Activated CD8-positive, alpha-beta T cell treated with anti-CD3 and anti-CD28 coated beads for 36 hours (primary cell): ENCODE data around the gene TNFAIP8L3. TPM values are rescaled to one million over a fixed set of nuclear protein-coding genes. Genes with fewer than 3 reads are reported as not detected.

Experiments
- ATAC-seq: fragments of 200-7000 bp; cut with Tn5 transposase; one replicate; pipeline ENCODE4 v1.10.0; 2021; ENCODE audit warnings: mild to moderate bottlenecking, moderate library complexity
- CTCF ChIA-PET: fragments of 350-600 bp; sonication (Branson Sonifier 250); formaldehyde crosslinking; loops from one replicate; lab custom pipeline; 2021; ENCODE audit warnings: antibody characterized with exemption; lab: Charles Lee
- POLR2A ChIA-PET: fragments of 350-600 bp; sonication (Branson Sonifier 250); formaldehyde crosslinking; loops from one replicate; lab custom pipeline; 2021; ENCODE audit warnings: antibody characterized with exemption; lab: Charles Lee
- DNase-seq: peaks from one replicate; pipeline ENCODE4 v3.0.0-alpha.2; 2020
- H3K27ac Mint-ChIP-seq: one replicate; pipeline ENCODE4 v1.8.0; 2021; ENCODE audit warnings: mild to moderate bottlenecking, mixed read lengths
- H3K27me3 Mint-ChIP-seq: one replicate; pipeline ENCODE4 v1.8.0; 2021; ENCODE audit warnings: mixed read lengths
- H3K36me3 Mint-ChIP-seq: one replicate; pipeline ENCODE4 v1.8.0; 2021; ENCODE audit warnings: low read depth, mixed read lengths
- H3K4me1 Mint-ChIP-seq: one replicate; pipeline ENCODE4 v1.8.0; 2021; ENCODE audit warnings: low read depth, mixed read lengths
- H3K4me3 Mint-ChIP-seq: one replicate; pipeline ENCODE4 v1.8.0; 2021; ENCODE audit warnings: mild to moderate bottlenecking, moderate library complexity, mixed read lengths
- H3K9me3 Mint-ChIP-seq: one replicate; pipeline ENCODE4 v1.8.0; 2021; ENCODE audit warnings: mixed read lengths
- intact Hi-C: fragments of 100-400 bp; cut with micrococcal nuclease; formaldehyde crosslinking; loops from one replicate; pipeline ENCODE4 v1.10.0; 2022
- total RNA-seq, 2 experiments: library from RNA; stranded (reverse); gene quantifications; one replicate each; pipeline ENCODE4 v1.2.3, GENCODE V29; 2021
- TF ChIP-seq, protein P1 (sequence below): fragments of 200-600 bp; IDR thresholded peaks from one replicate; pipeline ENCODE4 v1.8.0; 2022; ENCODE audit warnings: antibody characterized with exemption, mild to moderate bottlenecking

The TNFAIP8L3 gene
- total RNA-seq, 2 experiments from 2014 or later: 0.14 TPM; not detected in 1

DNA sequence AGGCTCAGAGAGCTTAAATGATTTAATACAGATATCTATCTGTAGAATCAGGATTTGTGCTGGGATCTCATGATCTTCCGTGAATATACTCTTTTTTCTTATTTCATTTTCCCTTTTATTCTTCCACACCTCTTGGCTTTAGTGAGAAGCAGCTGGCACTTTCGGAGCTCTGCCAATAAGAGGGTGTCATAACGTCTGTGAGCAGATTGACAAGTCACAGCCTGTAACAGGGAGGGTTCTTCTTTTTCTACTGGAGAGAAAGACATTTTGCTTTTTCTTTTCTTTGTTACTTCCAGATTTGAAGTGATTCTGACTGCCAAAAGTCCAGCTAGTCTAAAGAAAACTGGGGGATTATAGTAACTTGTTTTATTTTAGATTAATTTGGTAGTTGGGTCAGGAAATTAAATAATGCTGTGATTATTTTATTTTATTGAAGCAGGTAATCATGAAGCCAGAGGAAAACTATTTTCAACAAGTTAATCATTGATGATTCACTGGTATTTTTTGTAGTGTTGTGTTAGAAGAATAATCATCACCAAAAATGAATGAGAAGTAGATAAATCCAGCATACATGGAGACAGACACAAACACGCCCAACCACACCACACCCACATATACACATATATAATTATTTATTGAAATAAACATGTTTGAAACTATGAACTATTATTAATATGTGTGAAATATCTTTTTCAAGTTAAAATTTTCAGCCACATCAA lies 69.8 kb downstream of the TNFAIP8L3 start:
- ChIA-PET POLR2A (no interaction called here), CTCF (no interaction called here)
- TF ChIP-seq, protein P1, sequence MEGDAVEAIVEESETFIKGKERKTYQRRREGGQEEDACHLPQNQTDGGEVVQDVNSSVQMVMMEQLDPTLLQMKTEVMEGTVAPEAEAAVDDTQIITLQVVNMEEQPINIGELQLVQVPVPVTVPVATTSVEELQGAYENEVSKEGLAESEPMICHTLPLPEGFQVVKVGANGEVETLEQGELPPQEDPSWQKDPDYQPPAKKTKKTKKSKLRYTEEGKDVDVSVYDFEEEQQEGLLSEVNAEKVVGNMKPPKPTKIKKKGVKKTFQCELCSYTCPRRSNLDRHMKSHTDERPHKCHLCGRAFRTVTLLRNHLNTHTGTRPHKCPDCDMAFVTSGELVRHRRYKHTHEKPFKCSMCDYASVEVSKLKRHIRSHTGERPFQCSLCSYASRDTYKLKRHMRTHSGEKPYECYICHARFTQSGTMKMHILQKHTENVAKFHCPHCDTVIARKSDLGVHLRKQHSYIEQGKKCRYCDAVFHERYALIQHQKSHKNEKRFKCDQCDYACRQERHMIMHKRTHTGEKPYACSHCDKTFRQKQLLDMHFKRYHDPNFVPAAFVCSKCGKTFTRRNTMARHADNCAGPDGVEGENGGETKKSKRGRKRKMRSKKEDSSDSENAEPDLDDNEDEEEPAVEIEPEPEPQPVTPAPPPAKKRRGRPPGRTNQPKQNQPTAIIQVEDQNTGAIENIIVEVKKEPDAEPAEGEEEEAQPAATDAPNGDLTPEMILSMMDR: no peak
- DNase-seq (no peak), ATAC-seq (no peak)
- H3K9me3 Mint-ChIP-seq: peaks cover under 1% of the 10 kb centered on the region
- H3K27ac Mint-ChIP-seq: no peak overlapping the region
- peaks cover 3% of the 10 kb centered on the region for H3K36me3 Mint-ChIP-seq
- intact Hi-C loops: no loop called here
- no peaks in the 10 kb centered on the region for H3K27me3 Mint-ChIP-seq
- H3K4me3 Mint-ChIP-seq: no peak overlapping the region
- H3K4me1 Mint-ChIP-seq: no peaks in the 10 kb centered on the region

DNA sequence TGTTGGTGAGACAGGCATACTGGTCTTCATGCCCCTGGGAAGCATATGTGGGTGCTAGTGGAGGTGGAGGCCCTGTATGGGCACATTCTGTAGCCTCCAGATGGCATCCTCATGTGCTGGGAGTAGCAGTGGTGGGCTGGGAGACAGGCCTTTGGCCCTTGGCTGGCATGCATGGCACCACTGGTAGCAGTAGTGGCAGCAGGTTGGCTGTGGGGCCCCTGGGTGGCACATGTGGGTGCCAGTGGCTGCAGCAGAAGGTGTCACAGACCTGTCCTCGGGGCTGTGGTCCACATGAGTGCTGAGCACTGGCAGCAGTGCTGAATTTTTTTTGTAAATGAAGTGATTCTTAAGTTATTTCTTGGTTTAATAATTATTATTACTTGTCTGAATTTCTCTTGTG lies 71.2 kb downstream of the TNFAIP8L3 start:
- Mint-ChIP-seq H3K27ac (no peak overlapping the region), H3K36me3 (peaks cover 4% of the 10 kb centered on the region), H3K9me3 (peaks cover 3% of the 10 kb centered on the region), H3K4me1 (no peaks in the 10 kb centered on the region), H3K4me3 (no peak overlapping the region), H3K27me3 (no peaks in the 10 kb centered on the region)
- intact Hi-C loops: no loop called here
- no peak for DNase-seq
- no peak for ATAC-seq
- ChIA-PET CTCF (no interaction called here), POLR2A (no interaction called here)
- TF ChIP-seq, protein P1: no peak

DNA sequence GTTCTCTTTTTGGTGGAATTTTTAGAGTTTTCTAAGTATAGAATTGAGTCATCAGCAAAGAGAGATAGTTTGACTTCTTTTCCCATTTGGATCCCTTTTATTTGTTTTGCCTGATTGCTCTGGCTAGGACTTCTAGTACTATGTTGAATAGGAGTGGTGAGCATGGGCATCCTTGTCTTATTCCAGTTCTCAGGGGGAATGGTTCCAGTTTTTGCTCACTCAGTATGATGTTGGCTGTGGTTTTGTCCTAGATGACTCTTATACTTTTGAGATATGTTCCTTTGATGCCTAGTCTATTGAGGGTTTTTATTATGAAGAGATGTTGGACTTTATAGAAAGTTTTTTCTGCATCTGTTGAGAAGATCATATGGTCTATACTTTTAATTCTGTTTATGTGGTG lies 72.5 kb downstream of the TNFAIP8L3 start:
- Mint-ChIP-seq H3K36me3 (peaks cover 4% of the 10 kb centered on the region), H3K4me1 (no peaks in the 10 kb centered on the region), H3K9me3 (peaks cover 3% of the 10 kb centered on the region), H3K4me3 (no peak overlapping the region), H3K27me3 (no peaks in the 10 kb centered on the region), H3K27ac (no peak overlapping the region)
- no peak for DNase-seq
- ATAC-seq: no peak
- TF ChIP-seq, protein P1: no peak
- intact Hi-C loops: no loop called here
- ChIA-PET CTCF (no interaction called here), POLR2A (no interaction called here)

DNA sequence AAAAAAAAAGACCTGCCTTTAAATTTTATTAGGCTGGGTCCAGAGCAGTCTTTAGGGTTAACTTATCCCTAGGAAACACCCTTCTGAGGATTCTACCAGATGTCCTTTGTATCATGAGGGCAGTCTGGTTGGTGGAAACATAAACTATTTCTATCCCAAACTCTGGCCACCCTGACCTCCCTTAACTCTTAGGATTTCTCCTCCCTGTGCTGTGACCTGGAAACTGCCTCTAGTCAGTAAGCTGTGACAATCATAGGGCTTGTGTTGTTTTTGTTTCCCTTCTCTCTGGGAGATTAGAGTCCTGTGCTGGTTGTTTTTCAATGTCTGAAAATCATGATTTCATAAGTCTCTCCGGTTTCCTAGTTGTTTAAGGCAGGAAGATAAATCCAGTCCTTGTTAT lies 78.1 kb downstream of the TNFAIP8L3 start:
- ChIA-PET POLR2A (no interaction called here), CTCF (no interaction called here)
- Mint-ChIP-seq H3K27ac (no peak overlapping the region), H3K9me3 (peaks cover 3% of the 10 kb centered on the region), H3K4me3 (no peak overlapping the region), H3K36me3 (peaks cover 9% of the 10 kb centered on the region), H3K4me1 (no peaks in the 10 kb centered on the region), H3K27me3 (no peaks in the 10 kb centered on the region)
- intact Hi-C loops: no loop called here
- ATAC-seq: no peak
- TF ChIP-seq, protein P1: no peak
- DNase-seq: no peak

DNA sequence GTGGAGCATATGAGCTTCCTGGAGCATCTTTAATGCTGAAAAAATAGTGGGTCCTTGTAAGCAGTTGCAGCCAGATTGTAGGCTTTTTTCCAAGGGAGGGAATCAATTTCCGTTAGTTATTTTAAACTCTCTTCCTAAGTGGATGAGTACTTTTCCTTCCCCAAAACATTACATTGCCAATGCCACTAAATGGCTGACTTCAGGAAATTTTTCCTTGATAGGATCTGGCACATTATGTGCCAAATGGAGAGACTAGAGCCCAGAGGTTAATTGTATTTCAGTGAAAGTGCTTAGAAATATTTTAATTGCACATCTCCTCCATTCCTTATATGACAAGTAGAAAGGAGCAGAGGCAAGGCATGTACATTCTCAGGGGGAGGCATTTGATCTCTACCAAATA lies 83.5 kb downstream of the TNFAIP8L3 start:
- H3K4me3 Mint-ChIP-seq: no peak overlapping the region
- H3K27me3 Mint-ChIP-seq: no peaks in the 10 kb centered on the region
- ATAC-seq (no peak), DNase-seq (no peak)
- H3K4me1 Mint-ChIP-seq: no peaks in the 10 kb centered on the region
- intact Hi-C loops: no loop called here
- peaks cover 31% of the 10 kb centered on the region for H3K36me3 Mint-ChIP-seq
- ChIA-PET CTCF (no interaction called here), POLR2A (interaction anchor here (0.6 kb wide), 1 partner anchor 1955 kb away, joined by 3 read pairs; no protein-coding TSS in a partner anchor)
- TF ChIP-seq, protein P1: no peak
- no peak overlapping the region for H3K27ac Mint-ChIP-seq
- peaks cover 9% of the 10 kb centered on the region for H3K9me3 Mint-ChIP-seq
